IgD-negative memory B cell (primary cell): ENCODE results near the gene EYS. TPM values are rescaled to one million over a fixed set of nuclear protein-coding genes. Genes with fewer than 3 reads are reported as not detected.

Experiments used
- H3K27ac Mint-ChIP-seq, 3 donors: one replicate each; pipeline ENCODE4 v1.8.0; 2020 to 2022; ENCODE audit warnings: mild to moderate bottlenecking in 3 of 3, mixed read lengths in 3 of 3, moderate library complexity in 1 of 3
- H3K27me3 Mint-ChIP-seq: one replicate; pipeline ENCODE4 v1.8.0; 2021; ENCODE audit warnings: mixed read lengths
- H3K36me3 Mint-ChIP-seq: one replicate; pipeline ENCODE4 v1.8.0; 2020; ENCODE audit warnings: mild to moderate bottlenecking, mixed read lengths
- H3K4me1 Mint-ChIP-seq, 3 donors: one replicate each; pipeline ENCODE4 v1.8.0; 2020 to 2022; ENCODE audit warnings: mixed read lengths in 3 of 3, mild to moderate bottlenecking in 1 of 3
- H3K4me3 Mint-ChIP-seq, 4 donors: one replicate each; pipeline ENCODE4 v1.8.0; 2020 to 2022; ENCODE audit warnings: mild to moderate bottlenecking in 4 of 4, mixed read lengths in 4 of 4, moderate library complexity in 3 of 4
- H3K9me3 Mint-ChIP-seq, 3 donors: one replicate each; pipeline ENCODE4 v1.8.0; 2020 to 2021; ENCODE audit warnings: mixed read lengths in 3 of 3, mild to moderate bottlenecking in 1 of 3
- polyA plus RNA-seq: library from polyadenylated mRNA; unstranded; fragments of 300-500 nt; fragmentation: Illumina TruSeq; gene quantifications from one replicate; pipeline ENCODE4 v1.2.3, GENCODE V29; 2021

EYS gene
- polyA plus RNA-seq, 1 donor from 2014 or later: 0.04 TPM

- Mint-ChIP-seq H3K4me1 (no peaks in the 10 kb centered on the region), H3K27ac (no peak overlapping the region), H3K27me3 (no peaks in the 10 kb centered on the region), H3K4me3 (no peak overlapping the region), H3K9me3 (peaks cover 2 to 7% (median 4%) of the 10 kb centered on the region in 3 donors), H3K36me3 (no peaks in the 10 kb centered on the region)
These were observed 792.9 kb downstream of the EYS start for GRCh38 chr6:64914124-64914523.

GRCh38 chr6:64912966-64913365, 794.1 kb downstream of the EYS start:
- Mint-ChIP-seq H3K27ac (no peak overlapping the region), H3K27me3 (no peaks in the 10 kb centered on the region), H3K4me3 (no peak overlapping the region), H3K9me3 (peaks cover 2 to 7% (median 2%) of the 10 kb centered on the region in 3 donors), H3K4me1 (no peaks in the 10 kb centered on the region), H3K36me3 (no peaks in the 10 kb centered on the region)

- H3K36me3 Mint-ChIP-seq: no peaks in the 10 kb centered on the region
- peaks cover 0 to 3% (median 0%) of the 10 kb centered on the region in 3 donors for H3K9me3 Mint-ChIP-seq
- no peak overlapping the region for H3K4me3 Mint-ChIP-seq
- no peaks in the 10 kb centered on the region for H3K4me1 Mint-ChIP-seq
- no peaks in the 10 kb centered on the region for H3K27me3 Mint-ChIP-seq
- H3K27ac Mint-ChIP-seq: peak overlapping the region in 1 of 3 donors; percentile 9
These were observed 798.9 kb downstream of the EYS start for GRCh38 chr6:64908104-64908503.

GRCh38 chr6:64904616-64905015, 802.4 kb downstream of the EYS start:
- H3K4me3 Mint-ChIP-seq: no peak overlapping the region
- no peaks in the 10 kb centered on the region for H3K36me3 Mint-ChIP-seq
- H3K27me3 Mint-ChIP-seq: no peaks in the 10 kb centered on the region
- no peak overlapping the region for H3K27ac Mint-ChIP-seq
- H3K4me1 Mint-ChIP-seq: no peaks in the 10 kb centered on the region
- peaks cover 0 to 3% (median 1%) of the 10 kb centered on the region in 3 donors for H3K9me3 Mint-ChIP-seq

DNA sequence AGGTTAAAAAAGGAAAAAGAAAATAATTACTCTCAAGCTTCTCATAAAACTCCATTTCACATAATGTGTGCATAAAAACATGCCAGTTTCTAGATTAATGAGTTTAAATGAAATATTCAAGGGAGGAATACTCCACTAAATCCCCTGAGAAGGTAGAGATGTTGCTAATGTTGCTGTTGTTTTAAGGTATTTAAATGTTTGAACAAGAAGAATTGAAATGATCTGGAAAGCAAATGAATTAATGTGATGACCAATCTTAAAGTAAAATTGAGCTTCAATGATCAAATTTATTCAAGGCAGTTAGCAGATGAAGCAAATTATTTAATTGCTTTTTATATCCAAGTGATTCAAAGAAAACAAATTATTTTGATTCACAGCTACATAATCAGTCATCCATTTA, 804.4 kb downstream of the EYS start:
- Mint-ChIP-seq H3K9me3 (peaks cover 5 to 10% (median 5%) of the 10 kb centered on the region in 3 donors), H3K27ac (no peak overlapping the region), H3K4me3 (no peak overlapping the region), H3K36me3 (no peaks in the 10 kb centered on the region), H3K27me3 (no peaks in the 10 kb centered on the region), H3K4me1 (no peaks in the 10 kb centered on the region)

GRCh38 chr6:64896939-64897338, 810.1 kb downstream of the EYS start:
- Mint-ChIP-seq H3K27ac (no peak overlapping the region), H3K4me1 (no peaks in the 10 kb centered on the region), H3K36me3 (no peaks in the 10 kb centered on the region), H3K27me3 (no peaks in the 10 kb centered on the region), H3K9me3 (peaks cover 5 to 16% (median 6%) of the 10 kb centered on the region in 3 donors), H3K4me3 (no peak overlapping the region)

- Mint-ChIP-seq H3K4me3 (no peak overlapping the region), H3K4me1 (no peaks in the 10 kb centered on the region), H3K36me3 (no peaks in the 10 kb centered on the region), H3K27me3 (no peaks in the 10 kb centered on the region), H3K27ac (no peak overlapping the region), H3K9me3 (peaks cover 5 to 16% (median 6%) of the 10 kb centered on the region in 3 donors)
These were observed 811.1 kb downstream of the EYS start for GRCh38 chr6:64895945-64896344.

DNA sequence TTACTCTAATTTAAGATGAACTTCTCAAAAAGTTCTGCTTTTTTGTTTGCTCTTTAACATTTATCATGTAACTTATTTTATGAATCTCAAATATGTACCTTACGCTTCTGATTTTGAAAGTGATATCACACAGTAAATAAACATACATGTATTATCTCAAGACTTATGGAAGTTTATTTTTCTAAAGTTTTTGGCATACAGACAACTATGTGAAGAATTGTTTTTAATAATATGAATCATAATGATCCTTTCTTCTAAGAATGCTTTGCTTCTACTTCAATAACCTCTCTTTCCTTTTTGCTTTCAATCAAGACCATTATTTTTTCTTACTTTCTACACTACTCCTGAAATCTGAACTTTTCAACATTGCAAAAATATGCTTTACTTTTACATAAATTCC, 816.4 kb downstream of the EYS start:
- no peaks in the 10 kb centered on the region for H3K27me3 Mint-ChIP-seq
- H3K27ac Mint-ChIP-seq: no peak overlapping the region
- H3K36me3 Mint-ChIP-seq: no peaks in the 10 kb centered on the region
- H3K4me1 Mint-ChIP-seq: no peaks in the 10 kb centered on the region
- peaks cover 0 to 5% (median 4%) of the 10 kb centered on the region in 3 donors for H3K9me3 Mint-ChIP-seq
- H3K4me3 Mint-ChIP-seq: no peak overlapping the region

DNA sequence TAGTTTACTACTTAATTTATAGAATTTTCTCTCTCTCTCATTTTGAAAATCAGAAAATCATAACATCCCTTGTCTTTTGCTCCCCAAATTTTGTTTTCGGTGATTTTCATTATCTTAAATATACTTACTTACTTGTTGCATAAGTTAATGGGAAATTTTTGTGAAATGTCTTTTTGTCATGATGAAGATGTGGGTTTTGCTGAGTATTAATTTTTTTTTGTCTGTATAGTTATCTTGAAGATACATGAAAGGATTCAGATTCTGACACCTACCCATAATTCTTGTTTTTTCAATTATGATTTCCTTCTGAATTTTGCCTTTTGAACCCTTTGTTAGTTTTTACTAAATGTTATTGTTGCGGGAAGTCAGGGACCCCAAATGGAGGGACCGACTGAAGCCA, 817.9 kb downstream of the EYS start:
- Mint-ChIP-seq H3K9me3 (peaks cover 0 to 5% (median 0%) of the 10 kb centered on the region in 3 donors), H3K4me1 (no peaks in the 10 kb centered on the region), H3K4me3 (no peak overlapping the region), H3K27ac (no peak overlapping the region), H3K36me3 (no peaks in the 10 kb centered on the region), H3K27me3 (no peaks in the 10 kb centered on the region)

- Mint-ChIP-seq H3K4me1 (no peaks in the 10 kb centered on the region), H3K4me3 (no peak overlapping the region), H3K27me3 (no peaks in the 10 kb centered on the region), H3K27ac (no peak overlapping the region), H3K36me3 (no peaks in the 10 kb centered on the region), H3K9me3 (peaks cover 1 to 25% (median 8%) of the 10 kb centered on the region in 3 donors)
These were observed 832.2 kb downstream of the EYS start for GRCh38 chr6:64874776-64875175.

DNA sequence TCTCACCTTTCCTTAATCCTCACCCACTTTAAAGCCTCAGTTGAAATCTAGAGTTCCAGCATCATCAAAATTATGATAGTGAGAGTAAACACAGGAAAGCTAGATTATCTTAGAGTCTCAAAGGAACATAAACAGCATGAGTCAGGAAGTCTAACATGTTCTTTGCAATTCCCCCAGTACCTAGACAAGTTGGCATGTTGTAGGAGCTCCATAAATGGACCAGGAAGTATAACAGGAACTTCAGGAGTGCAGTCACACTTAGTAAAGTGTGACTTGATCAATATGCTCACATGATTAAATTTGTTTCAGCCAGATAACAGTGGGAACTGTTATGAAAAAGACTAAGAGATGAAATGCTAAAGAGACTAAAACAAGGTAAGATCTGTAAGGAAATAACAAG, 834.4 kb downstream of the EYS start:
- Mint-ChIP-seq H3K27me3 (no peaks in the 10 kb centered on the region), H3K36me3 (no peaks in the 10 kb centered on the region), H3K4me3 (no peak overlapping the region), H3K27ac (no peak overlapping the region), H3K9me3 (peaks cover 1 to 17% (median 8%) of the 10 kb centered on the region in 3 donors), H3K4me1 (no peaks in the 10 kb centered on the region)

DNA sequence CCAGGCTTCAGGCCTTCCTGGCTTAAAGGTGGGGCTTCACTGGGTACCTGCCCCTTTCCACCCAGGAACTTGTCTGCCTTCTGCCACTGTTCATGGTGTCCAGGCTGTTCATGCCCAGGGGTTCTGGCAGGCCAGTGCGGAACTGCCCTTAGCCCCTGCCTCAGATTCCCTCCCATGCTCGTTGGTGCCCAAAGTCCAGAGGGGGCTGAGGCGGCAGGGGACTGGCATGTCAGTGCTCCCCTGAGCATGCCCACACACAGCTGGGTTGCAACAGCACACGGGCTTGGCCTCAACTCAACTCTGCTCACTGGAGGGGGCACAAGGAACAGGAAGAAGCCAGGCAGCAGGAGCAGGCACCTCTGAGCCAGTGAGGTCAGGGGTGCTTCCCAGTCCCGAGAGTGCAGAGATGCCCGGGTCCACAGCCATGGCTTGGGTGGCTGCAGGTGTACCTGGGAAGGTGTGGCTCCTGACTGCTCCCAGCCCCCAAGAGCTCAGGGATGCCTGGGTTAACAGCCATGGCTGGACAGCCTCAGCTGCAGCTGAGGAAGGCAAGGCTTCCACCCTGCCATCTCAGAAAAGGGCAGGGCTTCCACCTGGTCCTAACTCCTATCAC, 845.9 kb downstream of the EYS start:
- H3K36me3 Mint-ChIP-seq: no peaks in the 10 kb centered on the region
- H3K27ac Mint-ChIP-seq: no peak overlapping the region
- H3K27me3 Mint-ChIP-seq: no peaks in the 10 kb centered on the region
- H3K4me1 Mint-ChIP-seq: no peaks in the 10 kb centered on the region
- no peak overlapping the region for H3K4me3 Mint-ChIP-seq
- H3K9me3 Mint-ChIP-seq: peaks cover 2 to 4% (median 4%) of the 10 kb centered on the region in 3 donors

- Mint-ChIP-seq H3K27ac (no peak overlapping the region), H3K4me1 (no peaks in the 10 kb centered on the region), H3K36me3 (peaks cover under 1% of the 10 kb centered on the region), H3K9me3 (peaks cover 0 to 6% (median 4%) of the 10 kb centered on the region in 3 donors), H3K4me3 (no peak overlapping the region), H3K27me3 (no peaks in the 10 kb centered on the region)
These were observed 846.8 kb downstream of the EYS start for GRCh38 chr6:64860203-64860602.

- no peak overlapping the region for H3K27ac Mint-ChIP-seq
- no peaks in the 10 kb centered on the region for H3K36me3 Mint-ChIP-seq
- H3K4me1 Mint-ChIP-seq: no peaks in the 10 kb centered on the region
- no peak overlapping the region for H3K4me3 Mint-ChIP-seq
- H3K27me3 Mint-ChIP-seq: no peaks in the 10 kb centered on the region
- peaks cover 2 to 7% (median 4%) of the 10 kb centered on the region in 3 donors for H3K9me3 Mint-ChIP-seq
These were observed 856.9 kb downstream of the EYS start for GRCh38 chr6:64850121-64850520.

GRCh38 chr6:64848467-64848866, 858.6 kb downstream of the EYS start:
- Mint-ChIP-seq H3K4me1 (no peaks in the 10 kb centered on the region), H3K27me3 (no peaks in the 10 kb centered on the region), H3K4me3 (no peak overlapping the region), H3K27ac (no peak overlapping the region), H3K9me3 (peaks cover 2 to 7% (median 2%) of the 10 kb centered on the region in 3 donors), H3K36me3 (no peaks in the 10 kb centered on the region)

- no peaks in the 10 kb centered on the region for H3K4me1 Mint-ChIP-seq
- H3K27ac Mint-ChIP-seq: no peak overlapping the region
- no peaks in the 10 kb centered on the region for H3K27me3 Mint-ChIP-seq
- H3K9me3 Mint-ChIP-seq: peaks cover 2 to 7% (median 2%) of the 10 kb centered on the region in 3 donors
- no peaks in the 10 kb centered on the region for H3K36me3 Mint-ChIP-seq
- H3K4me3 Mint-ChIP-seq: no peak overlapping the region
These were observed 859.6 kb downstream of the EYS start for GRCh38 chr6:64847396-64847795.
